Stimulated activated CD4-positive, alpha-beta T cell treated with anti-CD3 and anti-CD28 coated beads, Interleukin-2, amount 100 ng/mL, for 24 hours (primary cell): ENCODE measurements around the gene SLC38A8.

Experiments used
- DNase-seq, 2 donors: peaks; one replicate each; pipeline ENCODE4 v3.0.0-alpha.2; 2020

The SLC38A8 gene

DNA sequence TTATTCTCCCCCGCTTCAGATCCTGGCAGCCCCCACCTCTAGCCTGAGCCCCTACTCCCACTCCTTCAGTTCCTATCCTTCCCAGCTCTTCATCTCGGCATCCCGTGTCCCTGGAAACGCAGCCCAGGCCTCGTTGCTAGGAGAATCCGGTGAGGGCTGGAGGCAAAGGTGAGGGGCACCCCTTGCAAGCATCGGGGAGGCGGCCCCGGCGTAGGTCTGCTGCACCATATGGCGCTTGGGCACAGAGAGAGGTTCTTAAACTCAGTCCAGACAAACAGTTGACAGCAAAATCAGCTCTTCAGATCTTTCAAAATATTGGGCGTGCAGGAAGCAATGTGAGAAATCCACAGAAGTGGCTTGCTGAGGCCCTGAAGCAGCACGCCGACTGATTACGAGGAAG, 15.0 kb downstream of the SLC38A8 start:
- no peak for DNase-seq

GRCh38 chr16:84026606-84027005, 16.0 kb downstream of the SLC38A8 start:
- no peak for DNase-seq

DNA sequence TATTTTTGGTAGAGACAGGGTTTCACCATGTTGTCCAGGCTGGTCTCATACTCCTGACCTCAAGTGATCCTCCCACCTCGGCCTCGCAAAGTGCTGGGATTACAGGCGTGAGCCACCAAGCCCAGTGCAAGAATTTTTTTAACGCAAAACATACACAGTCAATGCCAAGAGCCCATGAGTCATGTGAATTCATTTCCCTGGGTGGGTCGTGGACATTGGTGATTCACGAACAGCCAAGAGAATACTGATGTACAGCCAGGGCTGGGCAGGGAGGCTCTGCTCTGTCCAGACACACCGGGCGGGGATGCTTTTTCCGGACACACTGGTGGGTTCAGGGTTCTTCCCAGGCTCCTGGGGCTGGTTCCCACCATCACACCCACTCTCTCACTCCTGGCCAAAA, 17.7 kb downstream of the SLC38A8 start:
- DNase-seq = no peak

DNA sequence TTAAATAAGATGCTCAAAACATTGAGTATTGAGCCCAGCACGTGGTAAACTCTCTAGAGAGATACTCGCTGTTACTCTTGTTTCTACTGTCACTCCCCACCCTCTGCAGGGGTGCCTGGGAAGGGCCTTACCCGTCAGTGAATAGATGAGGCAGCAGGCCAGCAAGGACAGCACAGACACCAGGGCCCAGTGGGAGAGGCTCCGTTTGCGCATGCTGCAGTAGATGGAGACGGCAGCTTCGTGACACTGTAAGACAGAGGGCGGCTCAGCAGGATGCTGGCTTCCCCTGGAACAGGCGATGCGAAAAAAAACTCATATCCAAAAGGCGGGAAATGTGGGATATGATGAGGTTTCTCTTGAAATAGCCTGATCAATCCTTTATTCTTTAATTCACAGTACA, 20.0 kb downstream of the SLC38A8 start:
- DNase-seq = no peak

GRCh38 chr16:84021488-84021887, 21.1 kb downstream of the SLC38A8 start:
- no peak for DNase-seq

GRCh38 chr16:84020353-84020752, 22.2 kb downstream of the SLC38A8 start:
- DNase-seq = no peak

GRCh38 chr16:84018710-84019109, 23.9 kb downstream of the SLC38A8 start:
- DNase-seq = no peak

DNA sequence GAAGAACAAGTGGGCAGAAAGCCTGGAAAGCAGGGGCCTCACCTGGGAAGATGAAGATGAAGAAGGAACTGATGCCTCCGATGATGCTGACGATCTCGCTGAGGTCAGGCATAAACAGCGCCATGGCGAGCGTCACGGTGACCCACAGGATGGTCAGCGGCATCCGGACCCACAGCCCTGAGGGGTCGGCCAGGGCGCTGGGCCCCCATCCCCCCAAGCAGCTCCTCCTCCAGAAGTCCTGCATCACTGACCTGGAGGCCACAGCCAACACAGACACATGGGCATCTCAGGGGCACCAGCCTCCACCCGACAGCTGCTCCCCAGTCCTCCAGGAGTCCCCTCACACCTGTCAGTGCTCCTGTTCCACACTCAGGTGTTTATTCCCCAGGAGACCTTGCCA, 26.1 kb downstream of the SLC38A8 start:
- no peak for DNase-seq

DNA sequence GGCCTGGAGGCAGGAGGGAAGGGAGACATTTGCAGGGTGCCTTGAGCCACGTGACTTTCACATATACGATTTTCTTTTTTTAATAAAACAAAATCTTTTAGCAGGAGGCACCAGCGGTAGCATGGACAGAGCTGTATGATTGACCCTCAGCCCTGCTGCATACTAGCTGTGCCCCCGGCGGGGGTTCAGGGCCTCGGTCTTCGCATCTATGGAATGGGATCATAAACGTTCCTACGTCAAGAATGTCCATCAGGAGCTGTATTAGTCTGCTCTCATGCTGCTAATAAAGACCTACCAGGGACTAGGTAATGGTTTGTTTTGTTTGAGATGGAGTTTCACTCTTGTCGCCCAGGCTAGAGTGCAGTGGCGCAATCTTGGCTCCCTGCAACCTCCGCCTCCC, 27.2 kb downstream of the SLC38A8 start:
- no peak for DNase-seq

DNA sequence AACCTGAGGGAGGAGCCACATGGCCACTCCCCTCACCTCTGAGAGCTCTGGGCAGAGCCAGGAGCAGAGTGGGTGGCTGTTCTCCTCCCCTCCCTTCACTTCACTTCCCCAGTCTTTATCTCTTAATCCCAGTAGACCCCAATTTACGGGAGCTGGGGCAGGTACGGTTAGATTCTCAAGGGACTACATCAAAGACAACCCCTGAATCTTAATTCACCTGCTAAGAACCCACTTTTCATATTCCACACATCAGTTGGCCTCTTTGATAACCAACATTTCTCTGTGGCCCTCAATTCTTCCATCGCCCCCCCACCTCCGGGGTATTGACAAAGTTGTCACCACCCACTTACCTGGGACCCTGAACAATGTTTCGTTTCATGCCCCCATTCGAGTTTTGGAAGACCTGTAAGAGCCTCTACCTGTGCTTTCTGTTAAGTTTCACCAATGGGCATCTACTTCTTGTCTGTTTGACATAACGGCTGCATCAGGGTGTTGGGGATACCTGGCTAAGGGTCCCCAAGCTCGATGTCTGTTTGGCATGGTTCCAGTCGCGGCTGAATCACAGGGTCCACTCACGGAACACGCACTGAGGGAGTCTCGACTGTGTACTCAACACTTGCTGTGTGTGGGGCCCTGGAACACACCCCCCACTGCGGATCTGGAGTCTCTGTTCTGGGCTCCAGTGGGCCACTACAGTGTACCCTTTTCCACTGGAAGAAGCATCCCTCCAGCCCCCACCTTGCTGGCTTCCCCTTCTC, 27.8 kb downstream of the SLC38A8 start:
- no peak for DNase-seq

GRCh38 chr16:84013787-84014569, 28.6 kb downstream of the SLC38A8 start:
- DNase-seq = peak; percentile 37 to 74

GRCh38 chr16:84009282-84009681, 33.3 kb downstream of the SLC38A8 start:
- no peak for DNase-seq

- DNase-seq = no peak
These were observed 34.6 kb downstream of the SLC38A8 start for GRCh38 chr16:84007965-84008364.

DNA sequence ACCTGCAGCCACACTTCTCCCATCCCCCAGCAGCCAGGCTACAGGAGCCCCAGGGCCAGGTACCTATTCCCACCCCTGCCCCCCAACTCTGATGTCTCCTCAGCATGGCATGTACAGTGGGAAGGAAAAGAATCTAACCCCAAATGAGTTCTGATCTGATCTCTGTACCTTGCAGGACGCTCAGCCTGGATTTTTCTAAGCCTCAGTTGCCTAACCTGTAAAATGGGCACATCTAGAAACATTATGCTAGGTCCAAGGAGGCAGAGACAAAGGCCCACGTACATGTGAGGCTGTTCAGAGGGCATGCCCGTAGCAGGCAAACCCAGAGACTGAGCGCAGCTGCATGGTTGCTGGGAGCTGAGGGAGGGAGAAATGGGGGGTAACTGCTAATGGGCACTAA, 35.1 kb downstream of the SLC38A8 start:
- DNase-seq = no peak

DNA sequence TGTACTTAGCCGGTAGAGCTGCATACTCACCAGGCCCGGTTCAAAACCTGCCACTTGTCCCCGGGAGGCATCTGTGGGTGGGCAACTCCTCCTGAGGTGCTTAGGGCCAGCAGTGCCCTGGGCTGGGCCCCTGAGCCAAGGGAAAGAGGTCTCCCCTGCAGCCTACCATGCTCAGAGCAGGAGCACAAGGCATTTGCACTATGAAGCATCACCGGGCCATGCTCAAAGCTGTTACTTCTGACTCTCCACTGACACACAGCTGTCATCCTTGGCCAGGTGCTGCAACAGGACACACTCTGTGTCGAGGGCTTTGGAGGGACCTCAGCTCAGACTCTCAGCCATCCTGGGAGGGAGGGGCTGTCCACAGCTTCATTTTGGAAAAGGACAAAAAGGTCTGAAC, 37.2 kb downstream of the SLC38A8 start:
- no peak for DNase-seq

DNA sequence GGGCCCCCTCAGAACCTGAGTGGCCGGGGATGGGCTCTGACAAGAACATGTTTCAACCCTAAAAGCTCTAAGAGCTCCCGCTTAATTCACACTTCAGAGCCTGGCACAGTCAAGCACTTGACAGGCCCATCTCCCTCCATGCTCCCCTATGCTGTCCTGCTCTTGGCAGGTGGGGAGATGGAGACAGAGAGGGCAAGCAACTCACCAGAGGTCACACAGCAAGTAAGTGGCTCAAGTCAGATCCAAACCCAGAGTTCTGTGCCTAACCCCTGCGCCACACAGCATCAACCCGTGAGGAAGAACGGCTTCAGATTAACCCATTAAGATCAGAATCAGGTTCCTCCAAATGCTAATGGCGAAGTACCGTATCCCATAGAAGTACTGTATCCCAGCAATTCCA, 38.2 kb downstream of the SLC38A8 start:
- no peak for DNase-seq

GRCh38 chr16:84003038-84003437, 39.6 kb downstream of the SLC38A8 start:
- no peak for DNase-seq

- no peak for DNase-seq
These were observed 40.9 kb downstream of the SLC38A8 start for GRCh38 chr16:84001726-84002125.

DNA sequence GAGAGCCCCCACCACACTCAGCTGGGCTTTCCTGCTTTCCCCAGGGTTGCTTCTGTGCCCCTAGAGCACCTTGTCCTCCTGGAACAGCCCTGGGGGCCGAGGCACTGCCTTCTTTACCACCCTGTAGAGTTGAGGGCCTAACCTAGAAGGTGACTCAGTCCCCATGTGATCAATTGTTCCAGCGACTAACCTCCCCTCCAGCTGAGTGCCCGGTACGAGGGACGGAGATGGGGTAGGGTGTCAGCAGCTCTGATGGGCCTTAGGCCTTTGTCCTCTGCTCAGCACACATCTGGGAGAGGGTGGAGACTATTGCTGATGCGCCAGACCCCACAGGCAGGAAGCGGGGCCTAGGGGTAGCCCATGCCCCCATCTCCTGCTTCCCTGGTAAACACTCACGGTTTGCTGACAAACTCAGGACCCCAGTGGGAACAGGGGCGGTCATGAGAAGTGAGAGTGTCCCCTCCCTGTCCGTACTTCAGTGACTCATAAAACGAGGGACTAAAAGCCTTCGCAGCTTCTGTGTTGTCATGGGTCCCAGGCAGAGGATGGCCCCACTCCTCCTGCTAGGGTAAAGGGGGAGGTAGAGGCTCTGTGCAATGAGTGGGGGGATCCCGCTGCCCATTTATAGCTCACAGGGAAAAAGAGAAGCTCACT, 41.5 kb downstream of the SLC38A8 start:
- DNase-seq = no peak

GRCh38 chr16:83998091-83998490, 44.5 kb downstream of the SLC38A8 start:
- DNase-seq = no peak

GRCh38 chr16:83996481-83997252, 45.9 kb downstream of the SLC38A8 start:
- no peak for DNase-seq

GRCh38 chr16:83995754-83996153, 46.8 kb downstream of the SLC38A8 start:
- no peak for DNase-seq

DNA sequence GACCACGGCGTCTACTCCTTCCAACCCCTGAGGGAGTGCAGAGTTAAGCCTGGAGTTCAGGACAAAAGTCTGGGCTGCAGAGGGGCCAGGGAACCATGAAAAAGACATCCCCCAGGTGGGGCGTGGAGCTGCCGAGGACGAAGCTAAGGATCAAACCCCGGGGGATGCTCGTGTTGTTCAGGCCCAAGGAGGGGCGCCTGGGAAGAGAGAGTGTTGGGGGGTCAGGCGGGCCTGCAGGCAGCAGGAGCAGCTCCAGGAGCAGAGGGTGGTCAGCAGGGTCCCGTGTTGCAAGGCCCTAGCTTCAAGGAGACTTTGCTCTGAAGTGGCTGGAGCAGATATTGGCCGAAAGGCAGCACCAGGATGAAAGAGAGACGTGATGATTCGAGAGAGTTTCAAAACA, 47.9 kb downstream of the SLC38A8 start:
- no peak for DNase-seq
